ENCODE results near the gene KCTD10.
"Not testable (repeated sequence)": the region's sequence is repeated elsewhere in the genome, so short reads cannot be mapped to it uniquely, and the experiment has no call there.

The KCTD10 gene

GRCh38 chr12:109433618-109434017 lies 43.5 kb downstream of the KCTD10 start:
- Mint-ChIP-seq H3K27me3 (no peaks in the 10 kb centered on the region), H3K27ac (ENCODE audit: low read depth) (peak overlapping the region; percentile 14), H3K4me1 (peaks cover 13% of the 10 kb centered on the region), H3K4me3 (no peak overlapping the region), H3K9me3 (no peaks in the 10 kb centered on the region), H3K36me3 (ENCODE audit: insufficient read depth) (peaks cover 1% of the 10 kb centered on the region)
- no peak for DNase-seq (ENCODE audit: low spot score in 2 of 2)
- no peak for ATAC-seq (replicated peaks; ENCODE audit: extremely low read depth, poor library complexity, severe bottlenecking)

GRCh38 chr12:109432842-109433304 lies 44.2 kb downstream of the KCTD10 start:
- Mint-ChIP-seq H3K4me1 (peaks cover 13% of the 10 kb centered on the region), H3K27me3 (no peaks in the 10 kb centered on the region), H3K4me3 (peak overlapping the region; percentile 17), H3K27ac (ENCODE audit: low read depth) (peak overlapping the region; percentile 14), H3K36me3 (ENCODE audit: insufficient read depth) (peaks cover 1% of the 10 kb centered on the region), H3K9me3 (no peaks in the 10 kb centered on the region)
- ATAC-seq (replicated peaks; ENCODE audit: extremely low read depth, poor library complexity, severe bottlenecking) (peak; percentile 74), DNase-seq (ENCODE audit: low spot score in 2 of 2) (peak; percentile 57 to 61)

- H3K4me1 Mint-ChIP-seq = peaks cover 13% of the 10 kb centered on the region
- peak overlapping the region; percentile 17 for H3K4me3 Mint-ChIP-seq
- H3K27me3 Mint-ChIP-seq = no peaks in the 10 kb centered on the region
- ATAC-seq (replicated peaks; ENCODE audit: extremely low read depth, poor library complexity, severe bottlenecking) (no peak), DNase-seq (ENCODE audit: low spot score in 2 of 2) (no peak)
- no peaks in the 10 kb centered on the region for H3K36me3 Mint-ChIP-seq (ENCODE audit: insufficient read depth)
- H3K9me3 Mint-ChIP-seq = no peaks in the 10 kb centered on the region
- no peak overlapping the region for H3K27ac Mint-ChIP-seq (ENCODE audit: low read depth)
Measured at GRCh38 chr12:109432431-109432830, 44.7 kb downstream of the KCTD10 start.

GRCh38 chr12:109430244-109430643 lies 46.9 kb downstream of the KCTD10 start:
- peaks cover 7% of the 10 kb centered on the region for H3K27me3 Mint-ChIP-seq
- H3K4me3 Mint-ChIP-seq = no peak overlapping the region
- peaks cover 13% of the 10 kb centered on the region for H3K4me1 Mint-ChIP-seq
- H3K9me3 Mint-ChIP-seq = no peaks in the 10 kb centered on the region
- DNase-seq (ENCODE audit: low spot score in 2 of 2) = no peak
- H3K36me3 Mint-ChIP-seq (ENCODE audit: insufficient read depth) = no peaks in the 10 kb centered on the region
- no peak for ATAC-seq (replicated peaks; ENCODE audit: extremely low read depth, poor library complexity, severe bottlenecking)
- no peak overlapping the region for H3K27ac Mint-ChIP-seq (ENCODE audit: low read depth)

GRCh38 chr12:109428804-109429203 lies 48.3 kb downstream of the KCTD10 start:
- H3K36me3 Mint-ChIP-seq (ENCODE audit: insufficient read depth); ATAC-seq (replicated peaks; ENCODE audit: extremely low read depth, poor library complexity, severe bottlenecking); H3K4me3 Mint-ChIP-seq; DNase-seq (ENCODE audit: low spot score in 2 of 2); H3K27ac Mint-ChIP-seq (ENCODE audit: low read depth); H3K9me3 Mint-ChIP-seq: not testable (repeated sequence)
- H3K27me3 Mint-ChIP-seq = peaks cover 21% of the 10 kb centered on the region
- peaks cover 13% of the 10 kb centered on the region for H3K4me1 Mint-ChIP-seq

GRCh38 chr12:109428037-109428629 lies 49.0 kb downstream of the KCTD10 start:
- Mint-ChIP-seq H3K4me1 (peaks cover 8% of the 10 kb centered on the region), H3K4me3 (no peak overlapping the region), H3K27me3 (peaks cover 28% of the 10 kb centered on the region), H3K9me3 (no peaks in the 10 kb centered on the region), H3K27ac (ENCODE audit: low read depth) (no peak overlapping the region), H3K36me3 (ENCODE audit: insufficient read depth) (no peaks in the 10 kb centered on the region)
- ATAC-seq (replicated peaks; ENCODE audit: extremely low read depth, poor library complexity, severe bottlenecking) (peak; percentile 64), DNase-seq (ENCODE audit: low spot score in 2 of 2) (peak; percentile 47 to 54)

- Mint-ChIP-seq H3K36me3 (ENCODE audit: insufficient read depth) (no peaks in the 10 kb centered on the region), H3K27me3 (peaks cover 65% of the 10 kb centered on the region), H3K4me3 (no peak overlapping the region), H3K4me1 (no peaks in the 10 kb centered on the region), H3K27ac (ENCODE audit: low read depth) (no peak overlapping the region), H3K9me3 (no peaks in the 10 kb centered on the region)
- DNase-seq (ENCODE audit: low spot score in 2 of 2) (no peak), ATAC-seq (replicated peaks; ENCODE audit: extremely low read depth, poor library complexity, severe bottlenecking) (no peak)
Measured at GRCh38 chr12:109423392-109423791, 53.7 kb downstream of the KCTD10 start.

GRCh38 chr12:109422251-109422650 lies 54.8 kb downstream of the KCTD10 start:
- peaks cover 65% of the 10 kb centered on the region for H3K27me3 Mint-ChIP-seq
- ATAC-seq (replicated peaks; ENCODE audit: extremely low read depth, poor library complexity, severe bottlenecking) (no peak), DNase-seq (ENCODE audit: low spot score in 2 of 2) (no peak)
- H3K4me1 Mint-ChIP-seq = no peaks in the 10 kb centered on the region
- no peak overlapping the region for H3K4me3 Mint-ChIP-seq
- H3K27ac Mint-ChIP-seq (ENCODE audit: low read depth) = no peak overlapping the region
- H3K36me3 Mint-ChIP-seq (ENCODE audit: insufficient read depth) = no peaks in the 10 kb centered on the region
- no peaks in the 10 kb centered on the region for H3K9me3 Mint-ChIP-seq

- H3K27ac Mint-ChIP-seq (ENCODE audit: low read depth) = no peak overlapping the region
- H3K9me3 Mint-ChIP-seq = no peaks in the 10 kb centered on the region
- ATAC-seq (replicated peaks; ENCODE audit: extremely low read depth, poor library complexity, severe bottlenecking) = no peak
- H3K4me1 Mint-ChIP-seq = no peaks in the 10 kb centered on the region
- peaks cover 66% of the 10 kb centered on the region for H3K27me3 Mint-ChIP-seq
- DNase-seq (ENCODE audit: low spot score in 2 of 2) = no peak
- no peaks in the 10 kb centered on the region for H3K36me3 Mint-ChIP-seq (ENCODE audit: insufficient read depth)
- no peak overlapping the region for H3K4me3 Mint-ChIP-seq
Measured at GRCh38 chr12:109421355-109422087, 55.6 kb downstream of the KCTD10 start.

GRCh38 chr12:109418848-109419480 lies 58.1 kb downstream of the KCTD10 start:
- no peak overlapping the region for H3K27ac Mint-ChIP-seq (ENCODE audit: low read depth)
- no peaks in the 10 kb centered on the region for H3K36me3 Mint-ChIP-seq (ENCODE audit: insufficient read depth)
- H3K27me3 Mint-ChIP-seq = peaks cover 54% of the 10 kb centered on the region
- no peaks in the 10 kb centered on the region for H3K4me1 Mint-ChIP-seq
- ATAC-seq (replicated peaks; ENCODE audit: extremely low read depth, poor library complexity, severe bottlenecking) (no peak), DNase-seq (ENCODE audit: low spot score in 2 of 2) (no peak)
- H3K4me3 Mint-ChIP-seq = no peak overlapping the region
- no peaks in the 10 kb centered on the region for H3K9me3 Mint-ChIP-seq

- not testable (repeated sequence) for H3K27ac Mint-ChIP-seq (ENCODE audit: low read depth); H3K4me3 Mint-ChIP-seq; H3K4me1 Mint-ChIP-seq; DNase-seq (ENCODE audit: low spot score in 2 of 2); H3K9me3 Mint-ChIP-seq; ATAC-seq (replicated peaks; ENCODE audit: extremely low read depth, poor library complexity, severe bottlenecking); H3K36me3 Mint-ChIP-seq (ENCODE audit: insufficient read depth)
- H3K27me3 Mint-ChIP-seq = peaks cover 36% of the 10 kb centered on the region
Measured at GRCh38 chr12:109406147-109406546, 71.0 kb downstream of the KCTD10 start.

- not testable (repeated sequence) for H3K9me3 Mint-ChIP-seq; H3K4me3 Mint-ChIP-seq; DNase-seq (ENCODE audit: low spot score in 2 of 2); H3K27ac Mint-ChIP-seq (ENCODE audit: low read depth); ATAC-seq (replicated peaks; ENCODE audit: extremely low read depth, poor library complexity, severe bottlenecking); H3K4me1 Mint-ChIP-seq; H3K36me3 Mint-ChIP-seq (ENCODE audit: insufficient read depth)
- peaks cover 49% of the 10 kb centered on the region for H3K27me3 Mint-ChIP-seq
Measured at GRCh38 chr12:109404841-109405240, 72.3 kb downstream of the KCTD10 start.
